SK-N-SH (cell line): ENCODE results near the gene TNFAIP8L3. TPM values are rescaled to one million over a fixed set of nuclear protein-coding genes. Genes with fewer than 3 reads are reported as not detected.

Source experiments
- CTCF ChIA-PET: fragments of 300-600, 350-600 bp; formaldehyde crosslinking; extraction: SDS; loops from one replicate; lab custom pipeline; 2021; lab: Yijun Ruan, JAX
- POLR2A ChIA-PET: fragments of 350-600 bp; sonication (Branson Sonifier 250); formaldehyde crosslinking; extraction: SDS; loops from one replicate; lab custom pipeline; 2020; ENCODE audit warnings: antibody characterized with exemption, inconsistent platforms; lab: Yijun Ruan, JAX
- DNase-seq: peaks from one replicate; pipeline ENCODE4 v3.0.0; 2012
- H2AFZ ChIP-seq: fragments of 200-600 bp; sonication (generic); 2 replicates; pipeline ENCODE4 v1.8.1; 2016; ENCODE audit warnings: antibody characterized with exemption, mild to moderate bottlenecking, low read depth
- H3F3A ChIP-seq: fragments of 200-600 bp; sonication (generic); replicated peaks from 2 replicates; pipeline ENCODE3; 2016; ENCODE audit warnings: antibody characterized with exemption, mild to moderate bottlenecking; ENCODE audit not compliant: insufficient read depth
- H3K27ac ChIP-seq, 2 experiments: fragments of 200-500 bp in 1 of 2; fragments of 200-600 bp in 1 of 2; sonication (Bioruptor generic) in 1 of 2; sonication (generic), shearing (Covaris generic) in 1 of 2; 2 replicates each; pipeline versions ENCODE4 v1.5.1 to v1.6.1; 2014 to 2016; ENCODE audit warnings: low read depth in 2 of 2, inconsistent platforms in 1 of 2, low read length in 1 of 2, mild to moderate bottlenecking in 1 of 2, mixed read lengths in 1 of 2
- H3K27me3 ChIP-seq: fragments of 200-600 bp; sonication (generic), shearing (Covaris generic); 2 replicates; pipeline ENCODE4 v1.6.1; 2016; ENCODE audit warnings: mixed run types; ENCODE audit not compliant: insufficient read depth
- H3K36me3 ChIP-seq, 2 experiments: fragments of 200-500 bp in 1 of 2; fragments of 200-600 bp in 1 of 2; sonication (Bioruptor generic) in 1 of 2; sonication (generic) in 1 of 2; replicated peaks in 1 of 2; 2 replicates each; pipeline versions ENCODE3 to v1.5.1; 2014 to 2016; ENCODE audit warnings: low read length in 1 of 2, mild to moderate bottlenecking in 1 of 2; ENCODE audit not compliant: insufficient read depth in 2 of 2, control insufficient read depth in 1 of 2
- H3K4me1 ChIP-seq, 2 experiments: fragments of 200-500 bp in 1 of 2; fragments of 200-600 bp in 1 of 2; sonication (Bioruptor generic) in 1 of 2; sonication (generic), shearing (Covaris generic) in 1 of 2; 2 replicates each; pipeline versions ENCODE4 v1.5.1 to v1.6.1; 2014 to 2016; ENCODE audit warnings: low read depth in 1 of 2, low read length in 1 of 2, mixed run types in 1 of 2; ENCODE audit not compliant: insufficient read depth in 2 of 2, control insufficient read depth in 1 of 2
- H3K4me2 ChIP-seq: fragments of 200-600 bp; sonication (generic), shearing (Covaris generic); 2 replicates; pipeline ENCODE4 v1.6.1; 2017; ENCODE audit warnings: mixed run types
- H3K4me3 ChIP-seq, 2 experiments: fragments of 200-500 bp in 1 of 2; fragments of 200-600 bp in 1 of 2; sonication (Bioruptor generic) in 1 of 2; sonication (generic), shearing (Covaris generic) in 1 of 2; 2 replicates each; pipeline versions ENCODE4 v1.5.1 to v1.8.1; 2014 to 2016; ENCODE audit warnings: low read depth in 2 of 2, inconsistent platforms in 1 of 2, low read length in 1 of 2, mild to moderate bottlenecking in 1 of 2, mixed read lengths in 1 of 2, moderate library complexity in 1 of 2
- H3K79me2 ChIP-seq: fragments of 200-600 bp; sonication (generic); 2 replicates; pipeline ENCODE4 v1.8.1; 2017; ENCODE audit warnings: mild to moderate bottlenecking; ENCODE audit not compliant: insufficient read depth
- H3K9ac ChIP-seq: fragments of 200-600 bp; sonication (generic); 2 replicates; pipeline ENCODE4 v1.6.1; 2017; ENCODE audit warnings: mixed run types
- H3K9me2 ChIP-seq: fragments of 200-600 bp; sonication (generic); 2 replicates; pipeline ENCODE4 v1.6.1; 2017; ENCODE audit warnings: mixed run types
- H3K9me3 ChIP-seq: fragments of 200-600 bp; sonication (generic); 2 replicates; pipeline ENCODE4 v1.6.1; 2017; ENCODE audit warnings: mixed run types, mild to moderate bottlenecking, moderate library complexity
- H4K20me1 ChIP-seq: fragments of 200-600 bp; sonication (generic); 2 replicates; pipeline ENCODE4 v1.6.1; 2017; ENCODE audit warnings: mild to moderate bottlenecking, mixed run types; ENCODE audit not compliant: insufficient read depth
- CHD2 ChIP-seq: fragments of 150-350 bp; IDR thresholded peaks from 2 replicates; pipeline ENCODE4 v1.6.1; 2018; ENCODE audit warnings: low read length; ENCODE audit not compliant: partially characterized antibody
- ELF1 ChIP-seq: IDR thresholded peaks from 2 replicates; pipeline ENCODE4 v1.4.0; 2012
- EP300 ChIP-seq, 2 experiments: IDR thresholded peaks; 2 replicates each; pipeline versions ENCODE4 v1.4.0 to v1.6.1; 2012; ENCODE audit warnings: borderline replicate concordance in 1 of 2, low read depth in 1 of 2, low read length in 1 of 2
- EZH2phosphoT487 ChIP-seq: fragments of 200-600 bp; sonication (generic); IDR thresholded peaks from 2 replicates; pipeline ENCODE4 v1.6.1; 2017; ENCODE audit warnings: low read depth, mixed run types, mild to moderate bottlenecking, antibody characterized with exemption, moderate library complexity, borderline replicate concordance
- FOXJ3 ChIP-seq: sonication (generic); formaldehyde crosslinking; IDR thresholded peaks from 2 replicates; pipeline ENCODE4 v1.5.1; 2020; ENCODE audit warnings: mild to moderate bottlenecking, missing genetic modification reagents
- MAX ChIP-seq: IDR thresholded peaks from 2 replicates; pipeline ENCODE4 v1.4.0; 2012; ENCODE audit warnings: low read depth
- MXI1 ChIP-seq: IDR thresholded peaks from 2 replicates; pipeline ENCODE4 v1.6.1; 2012; ENCODE audit warnings: mild to moderate bottlenecking, low read depth, low read length, improper control_type of control experiment
- NFIC ChIP-seq: IDR thresholded peaks from 2 replicates; pipeline ENCODE4 v1.4.0; 2012; ENCODE audit warnings: borderline replicate concordance
- NRF1 ChIP-seq: IDR thresholded peaks from 2 replicates; pipeline ENCODE4 v1.6.1; 2012; ENCODE audit warnings: low read depth, mild to moderate bottlenecking, low read length
- PBX3 ChIP-seq: IDR thresholded peaks from 2 replicates; pipeline ENCODE4; 2012
- POLR2AphosphoS5 ChIP-seq: IDR thresholded peaks from 2 replicates; pipeline ENCODE4 v1.6.1; 2012; ENCODE audit warnings: low read depth, low read length
- RAD21 ChIP-seq: IDR thresholded peaks from 2 replicates; pipeline ENCODE4 v1.6.1; 2012; ENCODE audit warnings: mild to moderate bottlenecking, low read length
- RCOR1 ChIP-seq: fragments of 150-350 bp; IDR thresholded peaks from 2 replicates; pipeline ENCODE4 v1.6.1; 2017; ENCODE audit warnings: antibody characterized with exemption, low read length
- RXRA ChIP-seq: IDR thresholded peaks from 2 replicates; pipeline ENCODE4 v1.4.0; 2012; ENCODE audit warnings: low read depth, mild to moderate bottlenecking, borderline replicate concordance
- SIN3A ChIP-seq: IDR thresholded peaks from 2 replicates; pipeline ENCODE4 v1.6.1; 2012; ENCODE audit warnings: low read depth, mild to moderate bottlenecking, low read length, moderate library complexity, borderline replicate concordance
- SMC3 ChIP-seq: IDR thresholded peaks from 2 replicates; pipeline ENCODE4 v1.6.1; 2012; ENCODE audit warnings: low read depth, low read length, improper control_type of control experiment
- TAF1 ChIP-seq: IDR thresholded peaks from 2 replicates; pipeline ENCODE4 v1.6.1; 2012; ENCODE audit warnings: low read depth, mild to moderate bottlenecking, low read length, moderate library complexity, borderline replicate concordance
- TCF12 ChIP-seq: IDR thresholded peaks from 2 replicates; pipeline ENCODE4 v1.4.0; 2012
- ZBTB33 ChIP-seq: IDR thresholded peaks from 2 replicates; pipeline ENCODE4 v1.4.0; 2012; ENCODE audit warnings: low read depth, borderline replicate concordance
- WGBS: methylation state at CpG from one replicate; pipeline ENCODE4 v1.1.6; 2017; ENCODE audit warnings: low lambda C conversion rate; 5-methylcytosine and 5-hydroxymethylcytosine counted together
- polyA plus RNA-seq, 3 experiments: library from polyadenylated mRNA; depleted of rRNA; stranded (reverse); fragments of >200 nt; gene quantifications; 2 replicates each; pipeline ENCODE4 v1.2.3, GENCODE V29; 2012
- TF ChIP-seq, protein P1 (sequence below): fragments of 150-350 bp; IDR thresholded peaks from 2 replicates; pipeline ENCODE4 v1.6.1; 2017; ENCODE audit warnings: antibody characterized with exemption, low read length, low read depth, borderline replicate concordance
- TF ChIP-seq, protein P2 (sequence below): IDR thresholded peaks from 2 replicates; pipeline ENCODE4 v1.4.0; 2012; ENCODE audit warnings: low read depth, borderline replicate concordance

The TNFAIP8L3 gene
- polyA plus RNA-seq, 1 of the 3 experiments (the other 2 are of a cell fraction): 0.08 TPM

DNA sequence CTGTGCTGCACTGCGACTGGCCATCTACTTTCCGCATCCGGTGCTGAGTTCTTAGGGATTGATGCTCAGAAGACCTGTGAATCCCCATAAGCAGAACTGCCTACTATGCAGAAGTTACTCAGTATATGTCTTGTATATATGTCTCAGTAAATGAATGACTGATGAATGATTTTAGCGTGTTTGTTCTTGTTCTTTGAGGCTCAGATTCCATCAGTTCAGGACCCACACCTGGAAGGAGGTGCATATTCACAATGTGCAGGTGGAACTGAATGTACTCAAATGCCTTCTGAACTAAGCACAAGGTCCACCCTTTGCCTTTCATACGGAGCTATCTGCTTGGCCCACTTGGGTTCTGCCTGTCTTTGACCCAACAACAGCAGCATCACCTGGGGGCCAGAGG, 19.8 kb downstream of the TNFAIP8L3 start:
- H3K9ac ChIP-seq: no peak overlapping the region
- H3K79me2 ChIP-seq: no peaks in the 10 kb centered on the region
- H3K9me3 ChIP-seq: no peaks in the 10 kb centered on the region
- no peak overlapping the region for H2AFZ ChIP-seq
- no peaks in the 10 kb centered on the region for H3K36me3 ChIP-seq
- H3K9me2 ChIP-seq: no peaks in the 10 kb centered on the region
- peaks cover 0 to under 1% of the 10 kb centered on the region in 2 experiments; a peak in 1 of 4 replicates for H3K4me1 ChIP-seq
- no peaks in the 10 kb centered on the region for H4K20me1 ChIP-seq
- no peak for DNase-seq
- no peak overlapping the region for H3K4me2 ChIP-seq
- no peaks in the 10 kb centered on the region for H3K27me3 ChIP-seq
- TF ChIP-seq, protein P1, sequence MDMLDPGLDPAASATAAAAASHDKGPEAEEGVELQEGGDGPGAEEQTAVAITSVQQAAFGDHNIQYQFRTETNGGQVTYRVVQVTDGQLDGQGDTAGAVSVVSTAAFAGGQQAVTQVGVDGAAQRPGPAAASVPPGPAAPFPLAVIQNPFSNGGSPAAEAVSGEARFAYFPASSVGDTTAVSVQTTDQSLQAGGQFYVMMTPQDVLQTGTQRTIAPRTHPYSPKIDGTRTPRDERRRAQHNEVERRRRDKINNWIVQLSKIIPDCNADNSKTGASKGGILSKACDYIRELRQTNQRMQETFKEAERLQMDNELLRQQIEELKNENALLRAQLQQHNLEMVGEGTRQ: no peak
- no peak for TF ChIP-seq MXI1
- TF ChIP-seq ELF1: no peak
- TF ChIP-seq EZH2phosphoT487: no peak
- H3K27ac ChIP-seq: no peak overlapping the region
- WGBS: 74% methylated on average over 5 of the region's 5 CpGs
- POLR2A ChIA-PET: no interaction called here
- CTCF ChIA-PET: interaction anchor here (1.7 kb wide), 1 partner anchor 88 kb away, joined by 5 read pairs; no protein-coding TSS in a partner anchor
- H3F3A ChIP-seq: no peaks in the 10 kb centered on the region
- H3K4me3 ChIP-seq: no peak overlapping the region

GRCh38 chr15:51071578-51071977, 23.1 kb downstream of the TNFAIP8L3 start:
- POLR2A ChIA-PET: no interaction called here
- H3K27me3 ChIP-seq: no peaks in the 10 kb centered on the region
- TF ChIP-seq FOXJ3 (CRISPR knock-in tag) (no peak), CHD2 (no peak), EP300 (IDR thresholded peaks at IDR 0.05; ENCODE audit: borderline replicate concordance in 1 of 2, low read depth in 1 of 2, low read length in 1 of 2) (no peak), TCF12 (no peak), MAX (no peak), PBX3 (no peak), NFIC (no peak), RAD21 (no peak), SMC3 (no peak), MXI1 (no peak), ZBTB33 (no peak), TAF1 (no peak), RCOR1 (no peak), RXRA (no peak), SIN3A (no peak), EZH2phosphoT487 (no peak), POLR2AphosphoS5 (no peak), NRF1 (no peak)
- TF ChIP-seq, protein P2, sequence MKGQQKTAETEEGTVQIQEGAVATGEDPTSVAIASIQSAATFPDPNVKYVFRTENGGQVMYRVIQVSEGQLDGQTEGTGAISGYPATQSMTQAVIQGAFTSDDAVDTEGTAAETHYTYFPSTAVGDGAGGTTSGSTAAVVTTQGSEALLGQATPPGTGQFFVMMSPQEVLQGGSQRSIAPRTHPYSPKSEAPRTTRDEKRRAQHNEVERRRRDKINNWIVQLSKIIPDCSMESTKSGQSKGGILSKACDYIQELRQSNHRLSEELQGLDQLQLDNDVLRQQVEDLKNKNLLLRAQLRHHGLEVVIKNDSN: no peak
- H3K4me2 ChIP-seq: no peak overlapping the region
- no peaks in the 10 kb centered on the region for H3K9me3 ChIP-seq
- H3K4me3 ChIP-seq: no peak overlapping the region
- no peak for DNase-seq
- WGBS: 4% methylated on average over 1 of the region's 1 CpG
- CTCF ChIA-PET: no interaction called here
- no peak overlapping the region for H3K27ac ChIP-seq
- no peaks in the 10 kb centered on the region for H3K79me2 ChIP-seq
- no peak overlapping the region for H3K9ac ChIP-seq
- H3K4me1 ChIP-seq: no peaks in the 10 kb centered on the region
- no peaks in the 10 kb centered on the region for H3K9me2 ChIP-seq
- no peaks in the 10 kb centered on the region for H3K36me3 ChIP-seq
- no peaks in the 10 kb centered on the region for H4K20me1 ChIP-seq
- H2AFZ ChIP-seq: no peak overlapping the region
- H3F3A ChIP-seq: no peaks in the 10 kb centered on the region
